ENCODE data around the gene PPDPF.

The PPDPF gene

GRCh38 chr20:63487781-63488241 is 32.8 kb upstream of the PPDPF start:
- no peak for DNase-seq

GRCh38 chr20:63488315-63489251 is 32.0 kb upstream of the PPDPF start:
- DNase-seq: no peak

- DNase-seq: no peak
Observed at GRCh38 chr20:63490416-63490815, 30.1 kb upstream of the PPDPF start.

- DNase-seq: no peak
Observed at GRCh38 chr20:63491078-63491477, 29.5 kb upstream of the PPDPF start.

- no peak for DNase-seq
Observed at GRCh38 chr20:63491635-63492230, 28.8 kb upstream of the PPDPF start.

- no peak for DNase-seq
Observed at GRCh38 chr20:63492518-63492917, 28.0 kb upstream of the PPDPF start.

GRCh38 chr20:63492982-63493381 is 27.6 kb upstream of the PPDPF start:
- DNase-seq: no peak

GRCh38 chr20:63493563-63494020 is 27.0 kb upstream of the PPDPF start:
- DNase-seq: no peak

GRCh38 chr20:63494084-63494419 is 26.5 kb upstream of the PPDPF start:
- no peak for DNase-seq

GRCh38 chr20:63494420-63495166 is 26.0 kb upstream of the PPDPF start:
- DNase-seq: no peak

- DNase-seq: no peak
Observed at GRCh38 chr20:63495167-63495720, 25.3 kb upstream of the PPDPF start.

GRCh38 chr20:63495741-63496595 is 24.6 kb upstream of the PPDPF start:
- DNase-seq: no peak

- DNase-seq: no peak
Observed at GRCh38 chr20:63496596-63497120, 23.9 kb upstream of the PPDPF start.

GRCh38 chr20:63497138-63497945 is 23.2 kb upstream of the PPDPF start:
- no peak for DNase-seq

GRCh38 chr20:63497946-63498935 is 22.3 kb upstream of the PPDPF start:
- no peak for DNase-seq

GRCh38 chr20:63498960-63499337 is 21.6 kb upstream of the PPDPF start, which contains the start of gene EEF1A2:
Gene EEF1A2, minus strand, starts transcription at chr20:63499083. Its CDS starts 1,320 bp downstream, at chr20:63497763.
- no peak for DNase-seq

- DNase-seq: no peak
Observed at GRCh38 chr20:63499338-63499969, 21.1 kb upstream of the PPDPF start.

- DNase-seq: no peak
Observed at GRCh38 chr20:63500151-63500901, 20.2 kb upstream of the PPDPF start.

Measured in NCI-H510A (cell line).